ENCODE data around the gene IQCH.

IQCH gene

GRCh38 chr15:67248011-67248505, 6.5 kb upstream of the IQCH start:
- Histone ChIP-seq H3K4me3 (ENCODE audit: low read depth in 1 of 2, low read length in 1 of 2) (no peak overlapping the region), H3K4me1 (ENCODE audit: control insufficient read depth in 1 of 2, insufficient read depth in 1 of 2, low read depth in 1 of 2, low read length in 1 of 2) (peaks cover 6 to 7% of the 10 kb centered on the region in 2 experiments), H3K9me3 (no peaks in the 10 kb centered on the region), H3K36me3 (peaks cover 4% of the 10 kb centered on the region), H3K27me3 (no peaks in the 10 kb centered on the region), H3K27ac (no peak overlapping the region)
- TF ChIP-seq CTCF (IDR thresholded peaks at IDR 0.05): no peak

- no peak for TF ChIP-seq CTCF (IDR thresholded peaks at IDR 0.05)
- H3K36me3 ChIP-seq: peaks cover 4% of the 10 kb centered on the region
Observed at GRCh38 chr15:67249830-67250229, 4.8 kb upstream of the IQCH start.

GRCh38 chr15:67251318-67251717, 3.3 kb upstream of the IQCH start:
- Histone ChIP-seq H3K27ac (no peak overlapping the region), H3K4me3 (ENCODE audit: low read depth in 1 of 2, low read length in 1 of 2) (no peak overlapping the region), H3K9me3 (no peaks in the 10 kb centered on the region), H3K36me3 (no peaks in the 10 kb centered on the region), H3K27me3 (peaks cover 12% of the 10 kb centered on the region), H3K4me1 (ENCODE audit: control insufficient read depth in 1 of 2, insufficient read depth in 1 of 2, low read depth in 1 of 2, low read length in 1 of 2) (peaks cover 25 to 27% of the 10 kb centered on the region in 2 experiments)
- TF ChIP-seq CTCF (IDR thresholded peaks at IDR 0.05): no peak

More at GRCh38 chr15:67249830-67250229, 4.8 kb upstream of the IQCH start:
- Histone ChIP-seq H3K4me1 (ENCODE audit: control insufficient read depth in 1 of 2, insufficient read depth in 1 of 2, low read depth in 1 of 2, low read length in 1 of 2) (peaks cover 18 to 21% of the 10 kb centered on the region in 2 experiments), H3K4me3 (ENCODE audit: low read depth in 1 of 2, low read length in 1 of 2) (no peak overlapping the region), H3K27me3 (no peaks in the 10 kb centered on the region), H3K27ac (no peak overlapping the region), H3K9me3 (no peaks in the 10 kb centered on the region)

- no peaks in the 10 kb centered on the region for H3K36me3 ChIP-seq
- H3K27me3 ChIP-seq: peaks cover 21% of the 10 kb centered on the region
- no peak overlapping the region for H3K27ac ChIP-seq
- H3K9me3 ChIP-seq: no peaks in the 10 kb centered on the region
- H3K4me1 ChIP-seq (ENCODE audit: control insufficient read depth in 1 of 2, insufficient read depth in 1 of 2, low read depth in 1 of 2, low read length in 1 of 2): peaks cover 25 to 27% of the 10 kb centered on the region in 2 experiments
- H3K4me3 ChIP-seq (ENCODE audit: low read depth in 1 of 2, low read length in 1 of 2): no peak overlapping the region
- TF ChIP-seq CTCF (IDR thresholded peaks at IDR 0.05): no peak
Observed at GRCh38 chr15:67253101-67253500, 1.5 kb upstream of the IQCH start.

- TF ChIP-seq CTCF (IDR thresholded peaks at IDR 0.05): no peak
- peak overlapping the region; percentile 74 for H3K27ac ChIP-seq
- H3K4me3 ChIP-seq (ENCODE audit: low read depth in 1 of 2, low read length in 1 of 2): peak overlapping the region; percentile 76 to 85
- H3K36me3 ChIP-seq: no peaks in the 10 kb centered on the region
- peaks cover 25 to 27% of the 10 kb centered on the region in 2 experiments for H3K4me1 ChIP-seq (ENCODE audit: control insufficient read depth in 1 of 2, insufficient read depth in 1 of 2, low read depth in 1 of 2, low read length in 1 of 2)
- no peaks in the 10 kb centered on the region for H3K9me3 ChIP-seq
- H3K27me3 ChIP-seq: peaks cover 21% of the 10 kb centered on the region
Observed at GRCh38 chr15:67253549-67254237, 893 bp upstream of the IQCH start.

Data from neutrophil (primary cell).